Gastrocnemius medialis (tissue), 4 donors: ENCODE data around the gene FMN2.

Source experiments
- CTCF ChIP-seq, 5 experiments: fragments of 450-650 bp in 3 of 5; fragments of 200-600 bp in 2 of 5; sonication (generic) in 2 of 5; IDR thresholded peaks in 4 of 5; conservative IDR thresholded peaks in 1 of 5; 1 replicate in 4 of 5; 2 replicates in 1 of 5; pipeline ENCODE4 v1.5.1; 2016 to 2019; ENCODE audit warnings: antibody characterized with exemption in 5 of 5, mild to moderate bottlenecking in 3 of 5, moderate library complexity in 3 of 5
- POLR2A ChIP-seq, 2 donors: fragments of 450-650 bp; IDR thresholded peaks; one replicate each; pipeline ENCODE4 v1.6.1; 2017; ENCODE audit warnings: antibody characterized with exemption in 2 of 2, mild to moderate bottlenecking in 2 of 2, moderate library complexity in 2 of 2

GRCh38 chr1:240455228-240455821, 363.6 kb downstream of the FMN2 start:
- TF ChIP-seq CTCF (IDR thresholded peaks at IDR 0.05 in 4 of 5, conservative IDR thresholded peaks at IDR 0.05 in 1 of 5) (no peak), POLR2A (IDR thresholded peaks at IDR 0.05) (no peak)
